Ascending aorta (tissue), 2 donors: ENCODE data around the gene NOD1. TPM values are rescaled to one million over a fixed set of nuclear protein-coding genes. Genes with fewer than 3 reads are reported as not detected.

Experiments
- DNase-seq, 2 donors: peaks; one replicate each; pipeline ENCODE4 v3.0.0-alpha.2; 2019; ENCODE audit warnings: low spot score in 2 of 2
- H3K27ac ChIP-seq, 2 donors: fragments of 200-600 bp; sonication (generic); one replicate each; pipeline ENCODE4 v1.5.1; 2016 to 2017; ENCODE audit warnings: mild to moderate bottlenecking in 1 of 2
- H3K27me3 ChIP-seq: fragments of 200-600 bp; sonication (generic); one replicate; pipeline ENCODE4 v1.5.1; 2017
- H3K36me3 ChIP-seq, 2 donors: fragments of 200-600 bp; sonication (generic); one replicate each; pipeline ENCODE4 v1.5.1; 2016
- H3K4me1 ChIP-seq, 2 donors: fragments of 200-600 bp; sonication (generic); one replicate each; pipeline ENCODE4 v1.5.1; 2016 to 2017; ENCODE audit warnings: mild to moderate bottlenecking in 1 of 2
- H3K4me3 ChIP-seq, 2 donors: fragments of 200-600 bp; sonication (generic); one replicate each; pipeline ENCODE4 v1.5.1; 2016 to 2017; ENCODE audit warnings: mild to moderate bottlenecking in 1 of 2
- H3K9me3 ChIP-seq, 2 donors: fragments of 200-600 bp; sonication (generic); one replicate each; pipeline ENCODE4 v1.5.1; 2016
- CTCF ChIP-seq, 3 experiments: fragments of 200-600 bp in 2 of 3; fragments of 450-650 bp in 1 of 3; sonication (generic) in 2 of 3; IDR thresholded peaks; one replicate each; pipeline ENCODE4 v1.5.1; 2016 to 2019; ENCODE audit warnings: antibody characterized with exemption in 3 of 3, mild to moderate bottlenecking in 1 of 3, moderate library complexity in 1 of 3
- intact Hi-C: fragments of 100-400 bp; cut with DNase I; formaldehyde crosslinking; loops from one replicate; pipeline ENCODE4 v1.15.1; 2023
- total RNA-seq: library from RNA; depleted of rRNA; stranded (reverse); fragments of >200 nt; gene quantifications from one replicate; pipeline ENCODE4 v1.1.0, GENCODE V29; 2016

Gene NOD1
- total RNA-seq, 1 donor from 2014 or later, result 20.0 TPM

- Histone ChIP-seq H3K27me3 (no peaks in the 10 kb centered on the region), H3K36me3 (no peaks in the 10 kb centered on the region), H3K4me1 (no peaks in the 10 kb centered on the region), H3K27ac (no peak overlapping the region), H3K9me3 (no peaks in the 10 kb centered on the region), H3K4me3 (no peak overlapping the region)
- intact Hi-C loops, result no loop called here
- DNase-seq, result no peak
- TF ChIP-seq CTCF (IDR thresholded peaks at IDR 0.05), result no peak
Observed at GRCh38 chr7:30462179-30462578, 16.4 kb downstream of the NOD1 start.

- Histone ChIP-seq H3K27me3 (no peaks in the 10 kb centered on the region), H3K4me1 (no peaks in the 10 kb centered on the region), H3K36me3 (peaks cover 15 to 17% of the 10 kb centered on the region in 2 donors), H3K27ac (peak overlapping the region; percentile 31 to 57), H3K4me3 (no peak overlapping the region), H3K9me3 (no peaks in the 10 kb centered on the region)
- TF ChIP-seq CTCF (IDR thresholded peaks at IDR 0.05), result no peak
- no peak for DNase-seq
- intact Hi-C loops, result no loop called here
Observed at GRCh38 chr7:30460246-30460633, 18.3 kb downstream of the NOD1 start.

- intact Hi-C loops, result no loop called here
- H3K4me1 ChIP-seq, result no peaks in the 10 kb centered on the region
- peak overlapping the region; percentile 31 to 57 for H3K27ac ChIP-seq
- peaks cover 19 to 22% of the 10 kb centered on the region in 2 donors for H3K36me3 ChIP-seq
- no peaks in the 10 kb centered on the region for H3K9me3 ChIP-seq
- no peaks in the 10 kb centered on the region for H3K27me3 ChIP-seq
- no peak overlapping the region for H3K4me3 ChIP-seq
- peak in 1 of 2 donors; percentile 82 for DNase-seq
- no peak for TF ChIP-seq CTCF (IDR thresholded peaks at IDR 0.05)
Observed at GRCh38 chr7:30459591-30460245, 18.9 kb downstream of the NOD1 start.

GRCh38 chr7:30458311-30458710, 20.3 kb downstream of the NOD1 start:
- no peak overlapping the region for H3K27ac ChIP-seq
- H3K9me3 ChIP-seq, result no peaks in the 10 kb centered on the region
- no peak for TF ChIP-seq CTCF (IDR thresholded peaks at IDR 0.05)
- DNase-seq, result no peak
- no peaks in the 10 kb centered on the region for H3K27me3 ChIP-seq
- peaks cover 19 to 35% of the 10 kb centered on the region in 2 donors for H3K36me3 ChIP-seq
- no peak overlapping the region for H3K4me3 ChIP-seq
- H3K4me1 ChIP-seq, result no peaks in the 10 kb centered on the region
- intact Hi-C loops, result no loop called here

- intact Hi-C loops, result no loop called here
- H3K4me3 ChIP-seq, result no peak overlapping the region
- H3K36me3 ChIP-seq, result peaks cover 41 to 64% of the 10 kb centered on the region in 2 donors
- DNase-seq, result no peak
- H3K27me3 ChIP-seq, result no peaks in the 10 kb centered on the region
- no peak overlapping the region for H3K27ac ChIP-seq
- H3K9me3 ChIP-seq, result no peaks in the 10 kb centered on the region
- H3K4me1 ChIP-seq, result no peaks in the 10 kb centered on the region
- no peak for TF ChIP-seq CTCF (IDR thresholded peaks at IDR 0.05)
Observed at GRCh38 chr7:30453921-30454320, 24.7 kb downstream of the NOD1 start.

GRCh38 chr7:30453016-30453415, 25.6 kb downstream of the NOD1 start:
- intact Hi-C loops, result no loop called here
- peaks cover 41 to 66% of the 10 kb centered on the region in 2 donors for H3K36me3 ChIP-seq
- H3K9me3 ChIP-seq, result no peaks in the 10 kb centered on the region
- H3K27ac ChIP-seq, result no peak overlapping the region
- H3K27me3 ChIP-seq, result no peaks in the 10 kb centered on the region
- DNase-seq, result no peak
- no peak overlapping the region for H3K4me3 ChIP-seq
- no peak for TF ChIP-seq CTCF (IDR thresholded peaks at IDR 0.05)
- H3K4me1 ChIP-seq, result no peaks in the 10 kb centered on the region
